GM12864 (cell line): ENCODE measurements around the gene DLK1.

ENCODE experiments used
- DNase-seq: peaks from one replicate; pipeline ENCODE4 v3.0.0-alpha.2; 2011; ENCODE audit warnings: low read depth
- H3K4me3 ChIP-seq: 2 replicates; pipeline ENCODE4 v1.5.1; 2011; ENCODE audit warnings: mild to moderate bottlenecking, low read depth, low read length, control low read depth
- TF ChIP-seq, protein P1 (sequence below): IDR thresholded peaks from 2 replicates; pipeline ENCODE4 v1.5.1; 2011; ENCODE audit warnings: low read depth, mild to moderate bottlenecking, moderate library complexity, low read length, control low read depth, inconsistent platforms; ENCODE audit errors: missing control alignments

DLK1 gene

DNA sequence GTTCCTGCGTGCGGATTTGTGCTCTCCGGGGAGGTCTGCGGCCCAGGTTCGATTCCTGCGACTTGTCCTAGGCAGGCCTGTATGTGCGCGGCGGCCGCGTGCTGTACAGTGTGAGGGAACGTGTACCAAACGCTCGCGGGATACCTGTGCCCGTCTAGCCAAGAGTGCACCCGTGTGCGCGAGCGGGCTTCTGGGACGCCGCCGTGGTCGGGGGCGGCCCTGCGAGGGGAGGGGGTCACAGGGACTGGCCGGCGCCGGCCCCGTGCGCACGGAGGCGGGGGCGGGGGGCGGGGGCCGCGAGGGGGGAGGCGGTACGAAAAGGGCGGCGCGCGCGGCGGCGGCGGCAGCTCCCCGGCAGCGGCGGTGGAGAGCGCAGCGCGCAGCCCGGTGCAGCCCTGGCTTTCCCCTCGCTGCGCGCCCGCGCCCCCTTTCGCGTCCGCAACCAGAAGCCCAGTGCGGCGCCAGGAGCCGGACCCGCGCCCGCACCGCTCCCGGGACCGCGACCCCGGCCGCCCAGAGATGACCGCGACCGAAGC, at the start of gene DLK1:
TSS of gene DLK1 (plus strand) at position 343 of the 536 bp plus-strand sequence. CDS start at position 520, 177 bp downstream.
- DNase-seq, result no peak
- TF ChIP-seq, protein P1, sequence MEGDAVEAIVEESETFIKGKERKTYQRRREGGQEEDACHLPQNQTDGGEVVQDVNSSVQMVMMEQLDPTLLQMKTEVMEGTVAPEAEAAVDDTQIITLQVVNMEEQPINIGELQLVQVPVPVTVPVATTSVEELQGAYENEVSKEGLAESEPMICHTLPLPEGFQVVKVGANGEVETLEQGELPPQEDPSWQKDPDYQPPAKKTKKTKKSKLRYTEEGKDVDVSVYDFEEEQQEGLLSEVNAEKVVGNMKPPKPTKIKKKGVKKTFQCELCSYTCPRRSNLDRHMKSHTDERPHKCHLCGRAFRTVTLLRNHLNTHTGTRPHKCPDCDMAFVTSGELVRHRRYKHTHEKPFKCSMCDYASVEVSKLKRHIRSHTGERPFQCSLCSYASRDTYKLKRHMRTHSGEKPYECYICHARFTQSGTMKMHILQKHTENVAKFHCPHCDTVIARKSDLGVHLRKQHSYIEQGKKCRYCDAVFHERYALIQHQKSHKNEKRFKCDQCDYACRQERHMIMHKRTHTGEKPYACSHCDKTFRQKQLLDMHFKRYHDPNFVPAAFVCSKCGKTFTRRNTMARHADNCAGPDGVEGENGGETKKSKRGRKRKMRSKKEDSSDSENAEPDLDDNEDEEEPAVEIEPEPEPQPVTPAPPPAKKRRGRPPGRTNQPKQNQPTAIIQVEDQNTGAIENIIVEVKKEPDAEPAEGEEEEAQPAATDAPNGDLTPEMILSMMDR, result no peak

DNA sequence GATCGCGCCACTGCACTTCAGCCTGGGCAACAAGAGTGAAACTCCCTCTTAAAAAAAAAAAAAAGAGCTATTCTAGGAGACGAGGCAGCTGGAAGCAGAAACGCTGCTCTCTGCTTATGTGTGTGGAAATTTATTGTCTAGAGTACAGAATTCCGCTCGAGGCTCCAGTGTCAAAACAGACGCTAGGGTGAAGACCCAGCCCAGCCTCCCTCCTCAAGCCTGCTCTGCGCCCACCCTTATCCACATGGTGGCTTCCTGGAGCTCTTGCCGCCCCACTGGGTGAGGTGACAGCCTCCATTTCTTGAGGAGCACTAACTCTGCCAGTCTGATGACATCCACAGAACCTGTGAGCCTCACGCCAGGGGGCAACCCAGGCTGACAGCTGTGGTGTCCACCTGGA, 49.5 kb upstream of the DLK1 start:
- TF ChIP-seq, protein P1, result no peak
- no peak overlapping the region for H3K4me3 ChIP-seq
- no peak for DNase-seq

More for the DNA sequence above, at the start of gene DLK1:
- no peak within 1 kb of the TSS for H3K4me3 ChIP-seq

DNA sequence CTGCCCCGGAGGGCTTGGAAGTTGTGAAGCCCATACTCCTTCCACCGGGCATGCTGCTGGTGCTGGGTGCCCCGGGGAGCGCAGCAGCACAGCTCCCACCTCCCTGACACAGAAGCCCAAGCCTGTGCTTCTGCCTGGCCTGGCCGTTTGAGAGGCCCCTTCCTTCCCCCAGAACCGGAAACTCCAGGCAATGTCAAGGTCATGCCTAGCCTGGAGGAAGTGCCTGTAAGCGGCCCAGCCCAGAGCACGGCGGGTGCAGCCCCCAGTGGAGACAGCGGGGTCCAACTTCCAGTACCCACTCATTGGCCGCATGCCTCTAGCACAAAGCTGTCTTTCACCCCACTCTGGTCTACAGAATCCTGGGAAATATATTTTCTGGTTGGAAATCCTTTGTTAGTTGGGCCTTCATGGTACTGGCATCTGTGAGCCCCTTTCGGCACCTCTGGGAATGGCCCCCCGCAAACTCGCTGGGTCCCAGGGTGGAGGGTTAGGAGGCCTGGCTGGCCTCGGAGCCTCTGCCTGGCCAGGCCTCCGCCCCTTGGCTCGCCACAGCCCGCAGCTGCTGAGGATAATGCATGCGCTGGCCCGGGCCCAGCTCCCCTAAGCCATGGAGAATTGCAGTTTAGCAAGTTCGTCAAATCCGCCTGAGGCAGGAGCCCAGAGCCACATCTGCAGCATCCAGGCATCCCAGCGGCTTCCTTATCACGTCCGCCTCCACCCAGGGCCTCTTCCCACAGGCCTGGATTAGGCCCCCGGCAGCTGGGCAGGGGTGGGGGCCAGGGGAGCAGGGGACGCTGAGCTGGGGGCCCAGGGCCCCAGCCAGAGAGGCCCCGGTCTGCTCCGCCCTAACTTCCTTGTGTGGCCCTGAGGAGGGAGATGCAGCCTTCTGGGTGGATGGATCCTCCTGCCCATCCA, 48.9 kb upstream of the DLK1 start:
- TF ChIP-seq, protein P1, result no peak
- DNase-seq, result no peak

DNA sequence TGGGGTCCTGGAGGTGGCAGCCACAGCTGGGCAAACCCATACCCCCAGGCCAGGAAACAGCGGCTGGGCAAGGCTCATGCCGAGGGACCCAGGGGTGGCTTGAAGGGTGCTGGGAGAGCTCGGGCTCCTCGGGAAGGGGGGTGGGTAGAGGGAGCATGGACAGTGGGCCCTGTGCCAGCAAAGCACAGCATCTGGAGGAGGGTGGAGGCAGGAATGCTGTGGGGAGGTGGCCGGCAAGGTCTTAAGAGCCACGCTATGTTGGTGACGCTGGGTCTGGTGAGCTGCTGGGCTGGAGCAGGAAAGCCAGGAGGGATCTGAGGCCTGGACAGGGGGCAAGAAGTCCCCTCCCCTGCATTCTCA, 48.2 kb upstream of the DLK1 start:
- no peak overlapping the region for H3K4me3 ChIP-seq
- no peak for DNase-seq
- TF ChIP-seq, protein P1, result no peak

More for the DNA sequence above, 48.9 kb upstream of the DLK1 start:
- H3K4me3 ChIP-seq, result no peak overlapping the region

DNA sequence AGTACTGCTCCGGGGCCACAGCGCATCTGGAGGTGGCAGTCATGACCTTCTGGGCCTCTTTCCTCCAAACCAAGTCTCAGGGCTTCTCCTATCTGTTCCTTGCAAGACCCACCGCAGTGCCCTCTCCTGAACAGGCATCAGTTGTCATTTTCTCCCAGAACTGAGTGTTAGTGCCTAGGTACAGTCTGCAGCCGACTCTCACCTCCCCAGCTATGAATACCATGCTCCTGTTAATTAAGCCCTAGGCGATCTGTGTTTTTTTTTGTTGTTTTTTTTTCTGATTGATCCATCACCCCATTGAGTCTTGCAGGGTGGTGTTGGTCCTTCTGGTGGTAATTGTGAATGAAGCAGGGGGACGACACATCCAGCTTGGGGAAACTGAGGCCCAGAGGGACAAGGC, 47.5 kb upstream of the DLK1 start:
- TF ChIP-seq, protein P1, result no peak
- DNase-seq, result no peak

DNA sequence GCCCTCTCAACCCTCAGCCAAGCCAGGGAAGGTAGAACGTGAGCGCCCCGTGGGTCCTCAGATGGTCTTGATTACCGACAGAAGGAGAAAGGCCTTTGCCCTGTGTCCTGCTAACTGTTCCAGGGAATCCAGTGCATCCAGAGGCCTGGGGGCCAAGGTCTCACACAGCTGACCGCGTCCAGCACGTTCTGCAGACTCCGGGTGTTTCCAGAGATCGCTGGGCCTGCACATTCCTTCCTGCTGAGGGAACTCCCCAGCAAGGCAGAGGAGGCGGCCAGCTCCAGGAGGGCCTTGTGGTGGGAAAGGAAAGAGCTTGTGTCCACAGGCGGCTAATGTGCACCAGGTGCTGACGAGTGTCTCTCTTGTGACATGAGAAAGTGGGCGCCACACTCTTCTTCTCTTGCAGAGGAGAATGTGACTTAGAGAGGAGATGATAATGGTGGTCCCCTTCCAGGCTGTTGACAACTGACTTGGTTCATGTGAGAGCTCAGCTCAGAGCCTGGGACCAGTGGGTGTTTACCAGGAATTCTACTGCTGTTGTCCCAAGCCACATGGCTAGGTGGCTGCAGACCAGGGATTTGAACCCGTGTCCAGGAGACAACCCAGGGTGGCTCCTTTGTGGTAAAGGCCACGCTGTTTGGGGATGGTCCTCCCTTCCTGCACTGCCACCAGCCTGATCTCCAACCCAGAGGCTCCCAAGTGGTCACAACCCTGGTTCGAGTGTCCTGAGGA, 46.8 kb upstream of the DLK1 start:
- TF ChIP-seq, protein P1, result no peak
- no peak for DNase-seq

More for the DNA sequence above, 47.5 kb upstream of the DLK1 start:
- no peak overlapping the region for H3K4me3 ChIP-seq

More for the DNA sequence above, 46.8 kb upstream of the DLK1 start:
- H3K4me3 ChIP-seq, result no peak overlapping the region
